K562 (cell line): ENCODE data around the gene TRAIP. TPM values are rescaled to one million over a fixed set of nuclear protein-coding genes. Genes with fewer than 3 reads are reported as not detected.
A peak's percentile ranks its signal among the peaks of the same experiment; 100 is the strongest.

Experiments
- ATAC-seq: fragments of 200-7000 bp; cut with Tn5 transposase; 3 replicates; pipeline ENCODE4 v1.9.1; 2020; ENCODE audit warnings: moderate library complexity
- BruUV-seq: library from RNA; stranded (reverse); fragments of 400-500 nt; replicated peaks from 2 replicates; lab custom pipeline; 2021; lab: Mats Ljungman, UMichigan
- CTCF ChIA-PET: fragments of 300-600 bp; formaldehyde crosslinking; extraction: SDS; loops from one replicate; lab custom pipeline; 2021; ENCODE audit warnings: low intra/inter-chr PET ratio; lab: Yijun Ruan, JAX
- POLR2A ChIA-PET: fragments of 300-600, 350-650 bp; sonication (Branson Sonifier 250); formaldehyde crosslinking; extraction: SDS; loops from one replicate; lab custom pipeline; 2021; ENCODE audit warnings: antibody characterized with exemption, inconsistent platforms; lab: Yijun Ruan, JAX
- DNase-seq, 4 experiments: peaks; one replicate each; pipeline versions ENCODE4 v3.0.0 to v3.0.0-alpha.2; 2011 to 2018; ENCODE audit warnings: low spot score in 3 of 4, mixed read lengths in 3 of 4; ENCODE audit errors: extremely low read depth in 1 of 4
- FAIRE-seq: peaks from 2 replicates; lab custom pipeline; 2011; peaks lifted over from hg19 to GRCh38; lab: Jason Lieb, UNC
- H2AFZ ChIP-seq: 2 replicates; pipeline ENCODE4 v1.6.0; 2011; ENCODE audit warnings: low read depth, low read length, control low read depth, inconsistent platforms
- H3K27ac ChIP-seq: fragments of 200-600 bp; 3 replicates; pipeline ENCODE4 v1.8.0; 2011; ENCODE audit warnings: low read depth, mild to moderate bottlenecking, control low read depth, inconsistent platforms, low read length, moderate library complexity, mixed read lengths; ENCODE audit errors: extremely low read depth
- H3K27me3 ChIP-seq, 2 experiments: fragments of 300-600 bp in 1 of 2; 2 replicates in 1 of 2; 3 replicates in 1 of 2; pipeline versions ENCODE4 v1.6.0 to v1.8.0; 2011; ENCODE audit warnings: inconsistent platforms in 2 of 2, low read length in 2 of 2, mild to moderate bottlenecking in 1 of 2, mixed read lengths in 1 of 2, moderate library complexity in 1 of 2; ENCODE audit not compliant: control insufficient read depth in 2 of 2, insufficient read depth in 2 of 2
- H3K36me3 ChIP-seq: fragments of 300-600 bp; 3 replicates; pipeline ENCODE4 v1.8.0; 2011; ENCODE audit warnings: mild to moderate bottlenecking, low read length, inconsistent platforms; ENCODE audit not compliant: control insufficient read depth, insufficient read depth
- H3K4me1 ChIP-seq, 2 experiments: fragments of 200-600 bp in 1 of 2; replicated peaks in 1 of 2; 2 replicates in 1 of 2; 3 replicates in 1 of 2; pipeline versions ENCODE4 v1.5.1 to v1.8.0; 2011; ENCODE audit warnings: inconsistent platforms in 2 of 2, low read length in 2 of 2, mild to moderate bottlenecking in 1 of 2, mixed read lengths in 1 of 2, moderate library complexity in 1 of 2; ENCODE audit not compliant: control insufficient read depth in 2 of 2, insufficient read depth in 2 of 2
- H3K4me2 ChIP-seq: 2 replicates; pipeline ENCODE4 v1.6.1; 2011; ENCODE audit warnings: low read length, control low read depth, inconsistent platforms, mixed read lengths; ENCODE audit not compliant: insufficient read depth
- H3K4me3 ChIP-seq: fragments of 200-600 bp; sonication (generic), shearing (Covaris generic); 2 replicates; pipeline ENCODE4 v1.5.1; 2016; ENCODE audit warnings: control low read depth, inconsistent platforms
- H3K79me2 ChIP-seq: fragments of 200-600 bp; 3 replicates; pipeline ENCODE4 v1.8.0; 2011; ENCODE audit warnings: low read length, inconsistent platforms; ENCODE audit not compliant: control insufficient read depth, insufficient read depth
- H3K9ac ChIP-seq, 2 experiments: 2 replicates each; pipeline versions ENCODE4 v1.6.0 to v1.6.1; 2011; ENCODE audit warnings: low read depth in 2 of 2, low read length in 2 of 2, control low read depth in 1 of 2, inconsistent platforms in 1 of 2, mild to moderate bottlenecking in 1 of 2, mixed read lengths in 1 of 2; ENCODE audit not compliant: insufficient read depth in 1 of 2
- H3K9me1 ChIP-seq: one replicate; pipeline ENCODE4 v1.6.0; 2011; ENCODE audit warnings: inconsistent platforms, mild to moderate bottlenecking, low read length, moderate library complexity; ENCODE audit not compliant: control insufficient read depth, insufficient read depth
- H3K9me3 ChIP-seq: replicated peaks from 2 replicates; pipeline ENCODE4 v1.5.1; 2011; ENCODE audit warnings: low read depth, low read length, inconsistent platforms; ENCODE audit not compliant: control insufficient read depth, insufficient read depth
- H4K20me1 ChIP-seq: replicated peaks from 2 replicates; pipeline ENCODE4 v1.6.1; 2011; ENCODE audit warnings: low read length, inconsistent platforms, mixed read lengths; ENCODE audit not compliant: control insufficient read depth, insufficient read depth
- ID3 ChIP-seq, 2 experiments: fragments of 250-450 bp in 1 of 2; fragments of 450-650 bp in 1 of 2; sonication (Bioruptor Pico) in 1 of 2; IDR thresholded peaks; 2 replicates each; pipeline versions ENCODE4 v1.6.1 to v1.8.0; 2016 to 2021; ENCODE audit warnings: mild to moderate bottlenecking in 2 of 2, moderate library complexity in 2 of 2, missing compliant biosample characterization in 1 of 2, missing genetic modification characterization in 1 of 2
- RFX1 ChIP-seq: fragments of 450-650 bp; IDR thresholded peaks from 2 replicates; pipeline ENCODE4 v1.6.1; 2016; ENCODE audit warnings: mild to moderate bottlenecking, moderate library complexity
- ZNF316 ChIP-seq: fragments of 450-650 bp; IDR thresholded peaks from 2 replicates; pipeline ENCODE4 v1.6.1; 2016
- ZNF785 ChIP-seq: fragments of 250-450 bp; sonication (Bioruptor Pico); IDR thresholded peaks from 2 replicates; pipeline ENCODE4 v1.4.0; 2020; ENCODE audit warnings: mild to moderate bottlenecking
- WGBS: fragments of 100-300 bp; shearing (Covaris generic); methylation state at CpG from one replicate; pipeline ENCODE4 v1.1.6; 2016; ENCODE audit warnings: low coverage, mixed read lengths; ENCODE audit not compliant: insufficient coverage; ENCODE audit errors: missing lambda C conversion rate; 5-methylcytosine and 5-hydroxymethylcytosine counted together
- in situ Hi-C: fragments of 300-500 bp; cut with MboI; formaldehyde crosslinking; loops from 4 replicates; pipeline ENCODE4 v1.15.0; 2018; ENCODE audit warnings: inconsistent platforms, mixed read lengths
- intact Hi-C: fragments of 100-400 bp; cut with micrococcal nuclease; formaldehyde crosslinking; loops from 2 replicates; pipeline ENCODE4 v1.14.2; 2022
- polyA plus RNA-seq, 8 experiments: library from polyadenylated mRNA; depleted of rRNA in 4 of 8; stranded (reverse) in 5 of 8; unstranded in 3 of 8; fragments of >200 nt; fragmentation: Nextera tagmentation in 2 of 8; fragmentation: Illumina TruSeq in 1 of 8; extraction: Ambion mirVana in 2 of 8; extraction: Trizol in 1 of 8; gene quantifications; 2 replicates each; pipeline versions ENCODE4 v1.2.1 to v1.2.3, GENCODE V29; 2011 to 2014; ENCODE audit warnings: inconsistent platforms in 1 of 8, missing spikeins in 1 of 8
- total RNA-seq, 7 experiments: library from RNA; depleted of rRNA in 6 of 7; stranded (reverse); fragments of >200 nt in 6 of 7; fragmentation: Illumina TruSeq in 2 of 7; extraction: Trizol in 2 of 7; gene quantifications; 2 replicates each; pipeline versions ENCODE4 v1.2.1 to v1.2.3, GENCODE V29; 2011 to 2021; ENCODE audit warnings: low replicate concordance in 1 of 7

The TRAIP gene
- total and polyA plus RNA-seq, 9 of the 15 experiments (the other 6 are each of a cell fraction or from before 2014, with no cell fraction given): 14.3 to 38.6 (median 21.2) TPM

GRCh38 chr3:49855662-49856061 is 702 bp downstream of the TRAIP start:
- Histone ChIP-seq H3K9me3 (no peaks in the 10 kb centered on the region), H3K4me2 (peak overlapping the region; percentile 90), H3K27ac (peak overlapping the region; percentile 40; the same call in 1 of the 3 replicates), H3K4me3 (peak overlapping the region; percentile 71), H3K36me3 (peaks cover 5% of the 10 kb centered on the region; the same call in 1 of the 3 replicates), H3K4me1 (peaks cover 9 to 12% of the 10 kb centered on the region in 2 experiments; a peak in 4 of 5 replicates), H3K9me1 (no peaks in the 10 kb centered on the region), H3K27me3 (no peaks in the 10 kb centered on the region), H4K20me1 (no peaks in the 10 kb centered on the region), H2AFZ (no peak overlapping the region; the same call in 1 of the 2 replicates), H3K9ac (peak overlapping the region; percentile 77 to 91; a peak in 3 of 4 replicates), H3K79me2 (peaks cover 23% of the 10 kb centered on the region)
- no peak for ATAC-seq
- intact Hi-C loops (no loop called here), in situ Hi-C loops (no loop called here)
- CTCF ChIA-PET: no interaction called here
- POLR2A ChIA-PET: interaction anchor here (1.0 kb wide), 1 partner anchor 10 kb away, joined by 4 read pairs; no protein-coding TSS in a partner anchor
- TF ChIP-seq ZNF785 (CRISPR knock-in tag): no peak
- TF ChIP-seq ZNF316: peak; percentile 66
- no peak for FAIRE-seq
- no peak for DNase-seq
- 0% methylated on average over 5 of the region's 5 CpGs for WGBS
- BruUV-seq: no TSS peak

- FAIRE-seq: no peak
- no peak overlapping the region for H2AFZ ChIP-seq
- H3K9ac ChIP-seq: no peak overlapping the region
- H3K27me3 ChIP-seq: no peaks in the 10 kb centered on the region
- no TSS peak for BruUV-seq
- H3K4me1 ChIP-seq: no peaks in the 10 kb centered on the region
- H3K27ac ChIP-seq: no peak overlapping the region
- no peak overlapping the region for H3K4me2 ChIP-seq
- intact Hi-C loops (no loop called here), in situ Hi-C loops (no loop called here)
- TF ChIP-seq ID3 (CRISPR knock-in tag; IDR thresholded peaks at IDR 0.05) (no peak), ID3 (tag; IDR thresholded peaks at IDR 0.05) (no peak), RFX1 (peak; percentile 66)
- no peak overlapping the region for H3K4me3 ChIP-seq
- H3K9me1 ChIP-seq: no peaks in the 10 kb centered on the region
- CTCF ChIA-PET: no interaction called here
- no peaks in the 10 kb centered on the region for H3K79me2 ChIP-seq
- DNase-seq: no peak
- WGBS: 86% methylated on average over 3 of the region's 3 CpGs
- no peak for ATAC-seq
- H3K9me3 ChIP-seq: no peaks in the 10 kb centered on the region
- H3K36me3 ChIP-seq: peaks cover 58% of the 10 kb centered on the region
- POLR2A ChIA-PET: interaction anchor here (0.6 to 1.6 kb wide), 5 partner anchors 10 to 653 kb away, joined by 3 to 4 read pairs (median 4); partner anchors contain the start of genes INKA1 and TRAIP
- no peaks in the 10 kb centered on the region for H4K20me1 ChIP-seq
These were observed 10.7 kb downstream of the TRAIP start for GRCh38 chr3:49845694-49846093.
